HK-2 (cell line): ENCODE data around the gene TARS1.
"Not testable (repeated sequence)": the region's sequence is repeated elsewhere in the genome, so short reads cannot be mapped to it uniquely, and the experiment has no call there.

Experiments used
- DNase-seq: peaks from one replicate; pipeline ENCODE4 v3.0.0-alpha.2; 2018; ENCODE audit not compliant: unreplicated experiment

The TARS1 gene

DNA sequence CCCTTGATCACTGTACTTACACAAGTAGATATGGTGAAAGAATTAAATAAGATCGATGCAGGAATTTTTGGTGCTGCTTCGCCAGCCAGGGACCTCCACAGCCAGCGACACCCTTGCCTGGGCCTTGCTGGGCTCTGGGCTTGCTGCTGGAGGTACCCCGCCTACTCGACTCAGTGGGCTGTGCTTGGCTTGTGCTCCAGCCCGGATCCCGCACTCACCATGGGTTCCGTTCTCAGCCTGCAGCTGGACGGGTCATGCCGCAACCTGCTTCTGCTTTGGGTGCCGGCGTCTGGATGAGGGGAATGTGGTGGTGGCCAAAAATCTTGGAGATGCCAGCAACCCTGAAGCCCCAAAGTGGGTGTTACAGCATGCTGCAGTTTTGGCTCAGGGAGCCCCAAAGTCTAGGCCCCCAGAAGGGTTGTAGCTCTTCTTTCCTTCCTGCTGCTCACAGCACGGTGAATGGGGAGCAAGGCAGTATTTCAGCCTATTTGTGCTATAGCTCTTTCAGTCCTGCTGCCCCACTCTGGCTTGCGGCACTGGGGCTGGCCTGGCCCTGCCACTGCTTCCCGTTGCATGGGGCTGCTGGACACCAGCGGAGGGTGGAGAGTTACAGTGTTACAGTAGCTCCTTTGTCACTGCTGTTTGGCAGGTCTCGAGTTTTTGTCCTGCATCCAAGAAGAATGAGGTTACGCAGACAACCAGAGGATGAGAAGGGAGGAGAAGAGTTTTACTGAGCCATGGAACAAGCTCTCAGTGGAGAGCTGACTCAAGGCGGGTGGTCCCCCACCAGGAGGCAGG lies 48.0 kb downstream of the TARS1 start:
- no peak for DNase-seq

DNA sequence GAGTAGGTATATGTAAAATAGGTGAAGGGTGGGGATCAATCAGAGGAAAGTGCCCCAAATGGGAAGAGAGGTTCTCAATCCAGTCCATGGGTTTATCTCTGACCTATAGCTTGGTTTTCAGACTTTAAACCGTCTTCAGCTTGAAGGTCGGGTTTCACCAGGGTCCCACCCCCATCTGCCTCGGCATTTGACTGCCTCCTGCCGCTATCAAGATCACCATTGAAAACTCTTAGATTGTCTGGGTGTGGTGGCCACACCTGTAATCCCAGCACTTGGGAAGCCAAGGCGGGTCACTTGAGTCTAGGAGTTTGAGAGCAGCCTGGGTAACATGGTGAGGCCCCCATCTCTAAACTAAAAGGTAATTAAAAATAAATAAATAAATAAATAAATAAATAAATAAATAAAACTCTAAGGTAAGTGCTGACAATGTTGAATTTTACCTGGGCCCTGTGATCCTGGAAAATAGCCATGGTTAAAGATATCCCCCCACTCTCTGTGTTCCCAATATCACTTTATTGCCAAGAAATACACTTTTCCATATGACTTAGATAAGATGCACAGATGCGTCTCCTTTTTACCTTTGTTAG lies 48.8 kb downstream of the TARS1 start:
- DNase-seq: no peak

DNA sequence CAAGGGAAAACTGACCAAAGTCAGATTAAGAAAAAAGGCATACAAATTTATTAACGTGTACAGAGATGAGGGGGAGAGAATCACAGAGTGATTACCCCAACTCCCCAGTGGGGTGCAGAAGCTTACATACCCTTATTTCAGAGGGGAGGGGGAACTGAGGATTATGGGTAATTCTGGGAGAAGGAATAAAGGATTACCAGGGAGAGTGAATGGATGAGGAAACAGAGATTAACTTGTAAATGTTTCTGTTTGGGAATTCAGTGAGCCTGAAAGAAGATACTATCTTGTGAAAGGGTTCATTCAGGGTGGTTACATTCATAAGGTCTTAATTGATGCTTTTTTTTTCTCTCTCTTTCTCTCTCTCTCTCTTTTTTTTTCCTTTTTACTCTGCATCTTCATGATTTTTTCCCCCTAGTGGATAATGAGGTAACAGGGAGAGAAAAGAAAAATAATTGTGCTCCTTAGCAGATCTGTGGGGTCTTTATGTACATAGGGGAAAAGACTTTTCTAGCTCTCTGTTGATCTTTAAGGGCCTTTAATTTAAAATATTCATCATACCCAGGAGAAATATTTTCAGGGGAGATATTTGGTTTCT lies 49.4 kb downstream of the TARS1 start:
- no peak for DNase-seq

DNA sequence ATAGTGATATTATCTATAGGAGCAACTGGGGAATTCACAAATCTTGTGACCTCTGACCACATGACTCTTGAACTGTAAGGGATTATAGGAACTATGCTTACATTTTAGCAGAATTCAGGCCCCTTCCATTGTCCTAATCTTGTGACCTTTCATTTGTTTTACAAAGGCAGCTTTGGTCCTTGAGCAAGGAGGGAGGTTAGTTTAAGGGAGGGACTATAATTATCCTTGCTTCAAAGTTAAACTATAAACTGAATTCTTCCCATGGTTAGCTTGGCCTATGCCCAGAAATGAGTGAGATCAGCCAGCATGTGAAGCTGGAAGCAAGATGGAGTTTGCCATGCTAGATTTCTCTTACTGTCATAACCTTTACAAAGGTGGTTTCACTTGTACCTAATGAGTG lies 51.2 kb downstream of the TARS1 start:
- no peak for DNase-seq

DNA sequence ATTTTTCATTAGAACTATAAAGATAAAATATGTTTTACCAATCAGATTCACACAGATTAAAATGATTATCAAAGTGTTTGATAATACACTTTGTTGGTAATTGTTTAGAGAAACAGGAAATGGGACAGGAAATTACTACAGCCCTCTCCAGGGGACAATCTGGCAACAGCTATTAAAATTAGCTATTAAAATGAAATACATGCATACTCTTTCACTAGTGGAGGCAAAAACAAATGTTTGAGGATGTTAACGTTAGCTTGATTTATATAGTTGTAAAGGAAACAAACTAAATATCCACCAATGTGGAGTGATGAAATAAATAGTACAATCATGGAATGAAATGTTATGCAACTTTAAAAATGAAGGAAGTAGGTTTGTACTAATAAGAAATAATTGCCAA lies 53.7 kb downstream of the TARS1 start:
- DNase-seq: no peak

DNA sequence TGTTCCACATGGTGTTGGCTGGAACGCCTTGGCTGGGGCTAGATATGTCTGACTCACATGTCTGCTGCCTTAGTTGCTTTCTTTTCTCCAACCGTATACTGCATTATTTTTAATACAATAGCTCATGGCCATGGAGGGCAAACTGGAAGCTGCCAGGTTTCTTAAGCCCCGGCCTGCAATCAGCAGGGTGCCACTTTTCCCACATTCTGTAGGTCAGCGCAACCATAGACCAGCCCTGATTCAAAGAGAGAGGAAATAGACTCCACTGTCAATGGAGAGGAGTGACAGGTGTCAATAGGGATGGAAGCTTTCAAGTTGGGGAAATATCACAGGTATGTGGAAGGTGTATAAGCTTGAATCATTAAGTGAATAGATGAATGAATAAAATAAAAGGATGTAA lies 60.5 kb downstream of the TARS1 start:
- no peak for DNase-seq

DNA sequence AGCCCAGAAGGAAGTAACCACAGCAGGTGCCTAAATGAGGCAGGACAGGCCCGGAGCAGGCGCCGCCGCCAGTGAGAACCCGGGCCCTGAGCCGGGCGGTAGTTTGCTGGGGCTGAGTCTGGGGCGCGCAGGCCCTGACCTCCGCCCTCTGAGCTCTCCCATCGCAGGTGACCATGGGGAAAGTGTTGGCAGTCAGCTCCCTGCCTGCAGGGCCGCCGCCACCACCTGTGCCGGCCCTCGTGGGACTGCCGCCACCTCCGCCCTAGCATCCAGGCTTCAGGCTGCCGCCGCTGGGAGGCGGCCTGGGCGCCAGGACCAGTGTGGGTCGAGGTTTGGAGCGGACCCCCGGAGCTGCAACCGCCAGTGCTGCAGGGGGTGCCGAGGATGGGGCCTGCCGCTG lies 61.1 kb downstream of the TARS1 start:
- no peak for DNase-seq

DNA sequence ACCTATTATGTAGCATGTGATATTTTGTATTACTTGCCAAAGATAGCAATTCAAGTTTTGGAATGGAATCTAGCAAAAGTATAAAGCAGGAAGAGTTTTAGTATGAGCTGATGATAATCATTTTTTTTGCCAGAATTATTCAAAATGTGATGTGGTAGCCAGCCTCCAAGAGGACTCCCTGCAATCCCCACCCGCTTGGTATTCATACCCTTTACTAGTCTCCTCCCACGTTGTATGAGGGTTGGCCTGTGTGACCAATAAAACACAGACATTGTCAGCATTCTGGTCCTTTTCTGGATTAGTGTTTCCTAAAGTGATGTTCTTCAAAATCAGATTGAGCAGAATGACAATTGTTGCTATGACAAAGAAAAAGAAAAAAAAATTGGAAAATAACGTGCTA lies 63.8 kb downstream of the TARS1 start:
- DNase-seq: no peak

DNA sequence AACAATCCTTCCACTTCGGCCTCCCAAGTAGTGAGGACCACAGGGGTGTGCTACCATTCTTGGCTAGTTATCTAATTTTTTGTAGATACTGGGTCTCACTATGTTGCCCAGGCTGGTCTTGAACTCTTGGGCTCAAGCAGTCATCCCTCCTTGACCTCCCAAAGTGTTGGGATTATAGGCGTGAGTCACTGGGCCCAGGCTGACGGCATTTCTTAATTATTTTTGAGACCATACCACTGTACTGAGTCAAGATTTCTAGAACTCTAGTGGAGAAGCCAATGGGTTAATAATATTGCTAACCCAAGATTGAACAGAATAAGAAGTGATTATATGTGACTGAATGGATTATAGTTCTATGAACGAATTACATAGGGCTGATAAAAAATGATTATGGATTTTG lies 66.7 kb downstream of the TARS1 start:
- DNase-seq: no peak

DNA sequence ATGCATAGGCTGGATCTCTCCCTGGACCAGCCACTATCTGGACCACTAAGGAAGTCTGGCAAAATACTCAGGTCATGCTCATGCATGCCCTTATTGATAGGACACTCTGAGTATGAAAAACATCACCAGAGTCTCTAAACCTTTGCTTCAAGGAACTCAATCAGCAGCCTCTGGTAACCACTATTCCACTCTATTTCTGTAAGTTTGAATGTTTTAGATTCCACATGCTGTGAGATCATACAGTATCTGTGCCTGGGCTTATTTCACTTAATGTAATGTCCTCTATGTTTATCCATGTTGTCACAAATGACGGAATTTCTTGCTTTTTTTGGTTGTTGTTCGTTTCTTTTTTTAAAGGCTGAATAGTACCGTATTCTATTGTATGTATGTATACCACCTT lies 68.3 kb downstream of the TARS1 start:
- DNase-seq: no peak

DNA sequence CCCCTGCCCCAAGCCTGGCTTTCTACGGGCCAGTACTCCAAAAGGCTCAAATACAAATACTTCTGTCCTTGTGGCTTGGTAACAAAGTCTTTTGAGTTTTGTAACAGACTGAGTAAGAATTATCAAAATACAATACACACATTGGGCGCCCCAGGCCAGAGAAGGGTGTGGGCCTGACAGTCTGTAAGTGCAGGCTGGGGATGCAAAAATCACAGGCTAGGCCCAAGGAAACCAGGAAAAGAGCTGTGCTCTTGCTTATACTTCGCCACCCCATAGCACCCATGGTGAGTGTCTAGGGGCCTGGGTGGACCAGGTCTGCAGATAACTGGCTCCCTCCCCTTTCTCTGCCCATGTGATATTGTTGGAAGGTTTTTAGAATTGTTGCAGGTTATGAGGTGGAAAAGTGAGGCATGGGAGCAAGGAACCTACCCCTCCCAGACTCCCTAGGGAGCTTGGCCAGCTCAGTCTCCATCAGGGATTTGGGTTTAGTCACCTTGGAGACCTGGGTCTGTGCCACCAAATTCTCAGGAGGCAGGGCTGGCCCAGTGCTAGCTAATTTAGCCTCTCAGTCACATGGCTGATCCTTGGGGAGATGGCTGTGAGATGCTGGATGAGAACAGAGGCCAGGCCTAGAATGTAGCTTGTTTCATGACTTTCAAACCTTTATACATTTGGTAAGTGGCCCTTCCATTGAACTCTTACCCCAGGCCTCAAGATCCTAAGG lies 72.9 kb downstream of the TARS1 start:
- DNase-seq: no peak

DNA sequence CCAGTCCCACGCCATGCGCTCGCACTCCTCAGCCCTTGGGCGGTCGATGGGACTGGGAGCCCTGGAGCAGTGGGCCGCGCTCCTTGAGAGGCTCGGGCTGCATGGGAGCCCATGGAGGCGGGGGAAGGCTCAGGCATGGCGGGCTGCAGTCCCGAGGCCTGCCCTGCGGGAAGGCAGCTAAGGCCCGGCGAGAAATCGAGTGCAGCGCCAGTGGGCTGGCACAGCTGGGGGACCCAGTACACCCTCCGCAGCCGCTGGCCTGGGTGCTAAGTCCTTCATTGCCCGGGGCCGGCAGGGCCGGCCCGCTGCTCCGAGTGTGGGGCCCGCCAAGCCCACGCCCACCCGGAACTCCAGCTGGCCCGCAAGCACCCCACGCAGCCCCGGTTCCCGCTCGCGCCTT lies 74.6 kb downstream of the TARS1 start:
- DNase-seq: not testable (repeated sequence)

DNA sequence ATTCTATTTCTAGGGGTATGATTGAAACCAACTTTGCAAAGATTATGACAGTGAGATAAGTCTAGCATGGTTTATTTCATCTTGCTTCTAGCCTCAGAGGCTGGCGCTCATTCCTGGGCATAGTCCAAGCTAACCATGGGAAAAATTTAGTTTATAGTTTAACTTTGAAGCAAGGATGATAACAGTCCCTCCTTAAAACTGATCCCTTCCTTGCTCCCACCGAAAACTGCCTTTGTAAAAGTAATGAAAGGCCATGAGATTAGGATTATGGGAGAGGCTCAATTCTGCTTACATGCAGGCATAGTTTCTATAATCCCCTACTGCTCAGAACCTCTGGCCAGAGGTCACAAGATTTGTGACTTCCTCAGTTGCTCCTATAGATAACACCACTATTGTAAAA lies 75.7 kb downstream of the TARS1 start:
- DNase-seq: no peak
